B cell (primary cell): ENCODE measurements around the gene LBR. TPM values are rescaled to one million over a fixed set of nuclear protein-coding genes. Genes with fewer than 3 reads are reported as not detected.

Experiments
- ATAC-seq: fragments of 200-7000 bp; cut with Tn5 transposase; one replicate; pipeline ENCODE4 v1.10.0; 2021; ENCODE audit warnings: low read depth, mild to moderate bottlenecking, moderate number of reproducible peaks, moderate library complexity
- CTCF ChIA-PET: fragments of 350-600 bp; sonication (Branson Sonifier 250); formaldehyde crosslinking; loops from one replicate; lab custom pipeline; 2021; ENCODE audit warnings: antibody characterized with exemption, inconsistent platforms; lab: Charles Lee
- POLR2A ChIA-PET: fragments of 350-600 bp; sonication (Branson Sonifier 250); formaldehyde crosslinking; loops from one replicate; lab custom pipeline; 2021; ENCODE audit warnings: antibody characterized with exemption; lab: Charles Lee
- DNase-seq: peaks from one replicate; pipeline ENCODE4 v3.0.0; 2013
- H2AFZ ChIP-seq: 2 replicates; pipeline ENCODE4 v1.6.1; 2012; ENCODE audit warnings: mild to moderate bottlenecking, low read depth, low read length; ENCODE audit not compliant: insufficient read depth, poor library complexity, severe bottlenecking
- H3K27ac ChIP-seq, 2 donors: 1 replicate in 1 of 2; 2 replicates in 1 of 2; pipeline ENCODE4 v1.5.1; 2012 to 2013; ENCODE audit warnings: low read length in 2 of 2, mild to moderate bottlenecking in 2 of 2, moderate library complexity in 1 of 2
- H3K27me3 ChIP-seq, 4 experiments: fragments of 200-600 bp in 1 of 4; sonication (generic) in 1 of 4; replicated peaks in 1 of 4; 1 replicate in 2 of 4; 2 replicates in 2 of 4; pipeline versions ENCODE4 v1.6.1 to v1.7.0; 2013 to 2016; ENCODE audit warnings: low read length in 3 of 4, mild to moderate bottlenecking in 2 of 4, mixed read lengths in 1 of 4, moderate library complexity in 1 of 4; ENCODE audit not compliant: insufficient read depth in 4 of 4, control insufficient read depth in 3 of 4; ENCODE audit errors: control extremely low read depth in 1 of 4
- H3K36me3 ChIP-seq, 2 experiments: replicated peaks in 1 of 2; 1 replicate in 1 of 2; 2 replicates in 1 of 2; pipeline versions ENCODE4 v1.6.1 to v1.7.1; 2013; ENCODE audit warnings: low read length in 1 of 2; ENCODE audit not compliant: insufficient read depth in 2 of 2, control insufficient read depth in 1 of 2; ENCODE audit errors: control extremely low read depth in 1 of 2, extremely low read depth in 1 of 2
- H3K4me1 ChIP-seq, 2 donors: fragments of 200-600 bp in 1 of 2; sonication (generic) in 1 of 2; 1 replicate in 1 of 2; 2 replicates in 1 of 2; pipeline versions ENCODE4 v1.5.1 to v1.6.1; 2013 to 2017; ENCODE audit warnings: low read length in 2 of 2; ENCODE audit not compliant: control insufficient read depth in 2 of 2, insufficient read depth in 2 of 2
- H3K4me2 ChIP-seq: replicated peaks from 2 replicates; pipeline ENCODE3; 2012; ENCODE audit warnings: mild to moderate bottlenecking, low read depth, low read length; ENCODE audit not compliant: poor library complexity, severe bottlenecking
- H3K4me3 ChIP-seq, 5 experiments: fragments of 200-600 bp in 1 of 5; sonication (generic) in 1 of 5; 1 replicate in 3 of 5; 2 replicates in 2 of 5; pipeline versions ENCODE4 v1.5.1 to v1.7.0; 2011 to 2016; ENCODE audit warnings: low read length in 4 of 5, mild to moderate bottlenecking in 4 of 5, low read depth in 2 of 5, control low read depth in 1 of 5, moderate library complexity in 1 of 5; ENCODE audit not compliant: insufficient read depth in 1 of 5; ENCODE audit errors: control extremely low read depth in 1 of 5, extremely low read depth in 1 of 5
- H3K79me2 ChIP-seq: fragments of 200-600 bp; sonication (generic); one replicate; pipeline ENCODE4 v1.6.0; 2016; ENCODE audit warnings: low read length; ENCODE audit not compliant: control insufficient read depth, insufficient read depth
- H3K9ac ChIP-seq: fragments of 200-600 bp; sonication (generic); 2 replicates; pipeline ENCODE4 v1.6.1; 2017; ENCODE audit warnings: mild to moderate bottlenecking, low read length, moderate library complexity
- H3K9me3 ChIP-seq, 3 donors: one replicate each; pipeline versions ENCODE4 v1.6.1 to v1.7.1; 2013; ENCODE audit warnings: low read length in 2 of 3; ENCODE audit not compliant: control insufficient read depth in 2 of 3, insufficient read depth in 1 of 3; ENCODE audit errors: control extremely low read depth in 1 of 3
- H4K20me1 ChIP-seq: 2 replicates; pipeline ENCODE4 v1.6.0; 2012; ENCODE audit warnings: mild to moderate bottlenecking, low read length; ENCODE audit not compliant: insufficient read depth, control insufficient read depth, poor library complexity, severe bottlenecking
- H3K27ac Mint-ChIP-seq: one replicate; pipeline ENCODE4 v1.8.0; 2021; ENCODE audit warnings: mixed read lengths
- H3K27me3 Mint-ChIP-seq: one replicate; pipeline ENCODE4 v1.8.0; 2021; ENCODE audit warnings: mixed read lengths
- H3K4me1 Mint-ChIP-seq: one replicate; pipeline ENCODE4 v1.8.0; 2021; ENCODE audit warnings: mixed read lengths
- H3K4me3 Mint-ChIP-seq: one replicate; pipeline ENCODE4 v1.8.0; 2021; ENCODE audit warnings: mixed read lengths
- H3K9me3 Mint-ChIP-seq: one replicate; pipeline ENCODE4 v1.8.0; 2022; ENCODE audit warnings: mixed read lengths; ENCODE audit not compliant: insufficient read depth
- EZH2 ChIP-seq: IDR thresholded peaks from 2 replicates; pipeline ENCODE4 v1.6.1; 2012; ENCODE audit warnings: borderline replicate concordance, low read depth, mild to moderate bottlenecking, moderate library complexity, low read length; ENCODE audit not compliant: insufficient read depth, poor library complexity, severe bottlenecking
- WGBS: methylation state at CpG from one replicate; pipeline ENCODE4 v1.1.5; 2013; ENCODE audit warnings: missing lambda C conversion rate; ENCODE audit not compliant: insufficient coverage; 5-methylcytosine and 5-hydroxymethylcytosine counted together
- intact Hi-C: fragments of 100-400 bp; cut with micrococcal nuclease; formaldehyde crosslinking; loops from one replicate; pipeline ENCODE4 v1.10.0; 2022
- polyA plus RNA-seq: library from polyadenylated mRNA; depleted of rRNA; stranded (reverse); fragments of >200 nt; gene quantifications from 2 replicates; pipeline ENCODE4 v1.2.3, GENCODE V29; 2012
- total RNA-seq, 2 donors: library from RNA; stranded (reverse); fragments of 120-200 nt in 1 of 2; gene quantifications; 1 replicate in 1 of 2; 2 replicates in 1 of 2; pipeline versions ENCODE4 v1.2.3 to v1.2.4, GENCODE V29; 2013 to 2022
- TF ChIP-seq, protein P1 (sequence below): fragments of 200-600 bp; IDR thresholded peaks from one replicate; pipeline ENCODE4 v1.8.0; 2022; ENCODE audit warnings: antibody characterized with exemption, mild to moderate bottlenecking

Gene LBR
- total and polyA plus RNA-seq, 2 donors (not counting 1 experiment from before 2014, with no cell fraction given) = 19.3 to 167 TPM

DNA sequence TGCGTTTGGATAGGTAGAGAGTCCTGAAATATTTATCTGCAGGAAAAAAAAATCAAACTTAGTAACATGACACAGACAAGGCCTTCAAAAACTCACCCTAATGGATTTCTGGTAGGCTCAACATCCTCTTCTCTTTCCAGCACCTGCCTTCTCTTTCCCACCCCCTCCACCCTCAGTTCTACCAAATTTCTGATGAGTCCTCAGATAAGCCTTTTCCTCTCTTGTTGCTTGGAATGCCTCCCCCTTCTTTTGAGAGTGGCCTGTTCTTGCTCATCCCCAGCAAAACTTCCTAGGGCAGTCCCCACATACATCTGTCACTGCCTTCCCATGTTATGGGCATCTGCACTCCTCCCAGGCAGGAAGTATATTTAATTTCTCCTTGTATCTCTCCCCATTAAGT, 7.6 kb upstream of the LBR start:
- Histone ChIP-seq H3K79me2 (no peaks in the 10 kb centered on the region), H4K20me1 (no peaks in the 10 kb centered on the region), H3K4me3 (no peak overlapping the region), H3K4me1 (peaks cover 26 to 39% of the 10 kb centered on the region in 2 donors), H3K27ac (peak overlapping the region; percentile 30 to 37), H3K9ac (no peak overlapping the region), H2AFZ (peak overlapping the region; percentile 61), H3K4me2 (peak overlapping the region; percentile 56), H3K9me3 (peaks cover 0 to 6% (median 0%) of the 10 kb centered on the region in 3 donors), H3K36me3 (no peaks in the 10 kb centered on the region), H3K27me3 (no peaks in the 10 kb centered on the region)
- no CpG with 5 or more reads among the region's 1 CpG for WGBS
- CTCF ChIA-PET = no interaction called here
- POLR2A ChIA-PET = no interaction called here
- intact Hi-C loops = no loop called here
- ATAC-seq = no peak
- Mint-ChIP-seq H3K27ac (peak overlapping the region; percentile 60), H3K4me3 (peak overlapping the region; percentile 36), H3K27me3 (no peaks in the 10 kb centered on the region), H3K4me1 (peaks cover 35% of the 10 kb centered on the region), H3K9me3 (no peaks in the 10 kb centered on the region)
- DNase-seq = no peak
- TF ChIP-seq, protein P1, sequence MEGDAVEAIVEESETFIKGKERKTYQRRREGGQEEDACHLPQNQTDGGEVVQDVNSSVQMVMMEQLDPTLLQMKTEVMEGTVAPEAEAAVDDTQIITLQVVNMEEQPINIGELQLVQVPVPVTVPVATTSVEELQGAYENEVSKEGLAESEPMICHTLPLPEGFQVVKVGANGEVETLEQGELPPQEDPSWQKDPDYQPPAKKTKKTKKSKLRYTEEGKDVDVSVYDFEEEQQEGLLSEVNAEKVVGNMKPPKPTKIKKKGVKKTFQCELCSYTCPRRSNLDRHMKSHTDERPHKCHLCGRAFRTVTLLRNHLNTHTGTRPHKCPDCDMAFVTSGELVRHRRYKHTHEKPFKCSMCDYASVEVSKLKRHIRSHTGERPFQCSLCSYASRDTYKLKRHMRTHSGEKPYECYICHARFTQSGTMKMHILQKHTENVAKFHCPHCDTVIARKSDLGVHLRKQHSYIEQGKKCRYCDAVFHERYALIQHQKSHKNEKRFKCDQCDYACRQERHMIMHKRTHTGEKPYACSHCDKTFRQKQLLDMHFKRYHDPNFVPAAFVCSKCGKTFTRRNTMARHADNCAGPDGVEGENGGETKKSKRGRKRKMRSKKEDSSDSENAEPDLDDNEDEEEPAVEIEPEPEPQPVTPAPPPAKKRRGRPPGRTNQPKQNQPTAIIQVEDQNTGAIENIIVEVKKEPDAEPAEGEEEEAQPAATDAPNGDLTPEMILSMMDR = no peak
- TF ChIP-seq EZH2 = no peak

- intact Hi-C loops = no loop called here
- DNase-seq (no peak), ATAC-seq (no peak)
- no CpG with 5 or more reads among the region's 6 CpGs for WGBS
- TF ChIP-seq EZH2 = no peak
- TF ChIP-seq, protein P1 = no peak
- H3K27me3 ChIP-seq = no peaks in the 10 kb centered on the region
- H3K79me2 ChIP-seq = no peaks in the 10 kb centered on the region
- no peaks in the 10 kb centered on the region for H3K9me3 Mint-ChIP-seq
- no peak overlapping the region for H3K4me2 ChIP-seq
- CTCF ChIA-PET = no interaction called here
- POLR2A ChIA-PET = no interaction called here
- no peak overlapping the region for H3K4me3 Mint-ChIP-seq
- H4K20me1 ChIP-seq = no peaks in the 10 kb centered on the region
- H3K4me1 ChIP-seq = peaks cover 26 to 39% of the 10 kb centered on the region in 2 donors
- H2AFZ ChIP-seq = no peak overlapping the region
- peaks cover 35% of the 10 kb centered on the region for H3K4me1 Mint-ChIP-seq
- H3K9me3 ChIP-seq = peaks cover 0 to 6% (median 0%) of the 10 kb centered on the region in 3 donors
- H3K4me3 ChIP-seq = no peak overlapping the region
- H3K27ac Mint-ChIP-seq = no peak overlapping the region
- H3K9ac ChIP-seq = no peak overlapping the region
- peak overlapping the region in 1 of 2 donors; percentile 12 for H3K27ac ChIP-seq
- H3K27me3 Mint-ChIP-seq = no peaks in the 10 kb centered on the region
- no peaks in the 10 kb centered on the region for H3K36me3 ChIP-seq
Observed at GRCh38 chr1:225435076-225435475, 7.2 kb upstream of the LBR start.
